22Rv1 (cell line): Measurements from ENCODE around the gene LRCH1.

Experiments
- CTCF ChIP-seq: fragments of 450-650 bp; IDR thresholded peaks from 2 replicates; pipeline ENCODE4 v1.5.1; 2017; ENCODE audit warnings: mild to moderate bottlenecking
- ZFX ChIP-seq: fragments of 450-650 bp; IDR thresholded peaks from 2 replicates; pipeline ENCODE4 v1.6.1; 2017; ENCODE audit warnings: antibody characterized with exemption, borderline replicate concordance

DNA sequence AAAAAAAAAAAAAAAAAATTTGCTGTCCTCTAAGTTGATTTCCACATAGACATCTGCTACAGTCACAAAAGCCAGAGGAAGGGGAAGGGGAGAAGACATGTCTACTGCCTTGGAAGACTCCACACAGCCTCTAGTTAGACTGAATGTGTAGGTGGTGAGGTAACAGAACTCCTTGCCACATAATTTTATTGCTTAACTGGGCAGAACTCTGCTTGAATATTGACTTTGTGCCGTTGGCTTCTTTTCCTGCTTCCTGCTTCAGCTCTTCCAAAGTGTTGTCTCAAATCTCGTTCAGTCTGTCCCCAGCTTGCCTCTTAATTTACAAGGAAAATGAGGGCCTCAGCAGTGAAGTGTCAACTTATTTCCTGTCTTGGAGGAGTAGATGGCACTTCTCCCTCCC, 206.9 kb downstream of the LRCH1 start:
- TF ChIP-seq CTCF = no peak
- no peak for TF ChIP-seq ZFX
